SKM-1 (cell line): Measurements from ENCODE around the gene CFAP100.

Experiments used
- DNase-seq: peaks from one replicate; lab custom pipeline; 2025; ENCODE audit not compliant: unreplicated experiment; lab: John Stamatoyannopoulos, UW

The CFAP100 gene

DNA sequence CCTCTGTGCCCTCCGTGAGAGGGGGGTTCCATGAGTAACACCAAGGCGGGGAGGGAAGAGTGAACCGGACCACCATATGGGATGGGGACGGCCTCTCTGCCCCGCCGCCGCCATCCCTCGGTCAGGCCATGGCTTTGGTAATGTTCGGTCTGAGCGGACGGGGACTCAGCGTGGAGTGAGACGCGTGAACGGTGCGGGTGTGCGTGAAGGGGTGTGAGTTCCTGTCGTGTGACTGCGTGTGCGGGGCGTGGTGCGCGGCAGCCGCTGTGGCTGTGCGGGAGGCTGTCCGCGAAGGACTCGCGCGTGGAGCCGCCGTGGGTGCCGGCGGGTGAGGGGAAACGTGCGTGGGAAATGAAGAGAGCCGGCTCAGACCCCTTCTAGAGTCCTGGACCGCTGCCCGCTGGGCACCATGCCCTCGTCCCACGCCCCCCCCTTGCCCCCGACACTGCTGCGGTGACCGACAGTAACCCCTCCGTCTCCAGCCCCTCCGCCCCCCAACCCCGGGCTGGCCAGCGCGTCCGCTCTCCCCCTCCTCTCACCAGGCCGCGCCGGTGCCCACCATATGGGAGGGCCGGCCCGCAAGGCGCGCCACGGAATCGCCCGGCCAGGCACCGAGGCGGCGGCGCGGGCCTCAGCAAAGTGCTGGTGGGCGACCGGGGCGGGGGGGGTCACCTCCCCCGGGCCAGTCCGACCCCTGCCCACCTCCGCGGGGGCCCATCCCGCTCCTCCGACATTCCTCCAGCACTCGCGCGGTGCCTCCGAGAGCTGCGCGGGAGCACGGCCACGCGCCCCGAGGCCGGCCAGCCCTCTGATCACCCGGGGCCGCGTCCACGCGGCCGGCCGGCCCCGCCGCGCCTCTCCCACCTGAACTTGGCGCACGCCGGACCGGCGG is 38.1 kb upstream of the CFAP100 start:
- no peak for DNase-seq

GRCh38 chr3:126357295-126358037 is 37.2 kb upstream of the CFAP100 start, which contains the start of gene KLF15:
TSS of gene KLF15 (minus strand) at chr3:126357408. CDS start at chr3:126352922, 4,486 bp downstream.
- DNase-seq = peak; percentile 56

GRCh38 chr3:126358038-126358815 is 36.5 kb upstream of the CFAP100 start:
- DNase-seq = no peak

DNA sequence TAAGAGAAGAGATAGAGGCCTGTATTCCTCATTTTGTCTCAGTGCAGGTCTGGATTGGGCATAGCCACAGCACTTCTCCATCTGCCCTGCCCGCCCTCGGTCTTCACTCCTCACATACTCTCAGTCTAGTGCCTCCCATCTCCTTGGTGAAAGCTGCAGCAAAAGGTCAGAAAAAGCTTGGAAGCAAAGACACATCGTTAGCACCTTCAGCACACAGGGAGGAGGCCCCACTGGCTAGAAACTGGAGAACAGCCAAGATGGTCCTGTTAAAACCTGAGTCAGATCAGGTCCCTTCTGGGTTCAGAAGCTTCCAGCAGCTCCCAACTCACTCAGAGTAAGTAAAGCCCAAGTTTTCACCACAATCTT is 35.9 kb upstream of the CFAP100 start:
- no peak for DNase-seq

DNA sequence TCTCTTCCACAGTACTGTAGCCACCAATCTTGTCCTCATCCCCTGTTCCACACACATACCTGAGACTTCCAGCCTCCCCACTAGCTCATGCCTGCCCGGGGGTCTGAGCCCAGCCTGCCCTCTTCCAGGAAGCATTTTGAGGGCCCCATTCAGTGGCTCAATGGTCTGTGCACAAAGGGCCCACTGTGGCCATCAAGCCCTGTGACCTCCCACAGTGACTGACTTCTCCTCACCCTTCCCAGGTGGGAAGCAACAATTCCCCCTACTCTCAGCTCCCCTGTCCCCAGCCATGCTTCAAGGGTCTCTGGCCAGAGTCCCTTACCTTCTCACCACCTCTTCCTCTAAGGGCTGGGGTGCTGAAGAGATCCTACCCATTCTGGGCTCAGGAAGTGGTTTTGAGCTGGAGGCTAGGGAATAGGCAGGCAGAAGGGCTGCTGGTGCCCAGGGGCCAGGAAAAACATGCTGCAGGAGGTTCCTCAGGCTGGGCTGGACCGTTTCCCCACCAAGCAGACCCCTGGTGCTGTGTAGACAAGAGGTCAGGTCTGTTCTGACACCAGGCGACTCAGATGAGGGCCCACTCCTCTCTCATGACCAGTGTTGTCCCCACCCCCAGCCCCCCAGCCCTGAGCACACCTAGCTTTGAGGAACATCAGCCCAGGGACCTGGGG is 34.5 kb upstream of the CFAP100 start:
- DNase-seq = no peak

- DNase-seq = no peak
Measured at GRCh38 chr3:126360714-126361060, 34.0 kb upstream of the CFAP100 start.

DNA sequence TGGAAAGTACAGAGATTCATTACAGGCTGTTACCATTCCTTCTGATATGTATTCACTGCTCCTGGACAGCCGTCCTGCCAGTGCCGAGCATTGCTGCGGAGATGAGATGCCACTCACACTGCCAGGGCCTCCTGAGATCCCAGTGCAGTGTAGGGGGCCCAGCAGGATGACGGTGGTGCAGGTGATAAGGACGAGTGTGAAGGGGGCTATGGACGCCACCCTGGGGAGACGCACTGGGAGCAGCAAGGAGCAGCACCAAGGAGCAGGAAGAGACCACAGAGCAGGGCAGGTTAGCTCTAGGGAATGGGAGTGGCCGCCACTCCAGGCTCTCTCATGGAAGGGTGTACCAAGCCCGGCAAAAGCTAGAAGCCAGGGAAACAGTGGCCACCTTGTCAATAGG is 33.5 kb upstream of the CFAP100 start:
- DNase-seq = no peak

GRCh38 chr3:126364130-126364695 is 30.5 kb upstream of the CFAP100 start:
- DNase-seq = no peak

DNA sequence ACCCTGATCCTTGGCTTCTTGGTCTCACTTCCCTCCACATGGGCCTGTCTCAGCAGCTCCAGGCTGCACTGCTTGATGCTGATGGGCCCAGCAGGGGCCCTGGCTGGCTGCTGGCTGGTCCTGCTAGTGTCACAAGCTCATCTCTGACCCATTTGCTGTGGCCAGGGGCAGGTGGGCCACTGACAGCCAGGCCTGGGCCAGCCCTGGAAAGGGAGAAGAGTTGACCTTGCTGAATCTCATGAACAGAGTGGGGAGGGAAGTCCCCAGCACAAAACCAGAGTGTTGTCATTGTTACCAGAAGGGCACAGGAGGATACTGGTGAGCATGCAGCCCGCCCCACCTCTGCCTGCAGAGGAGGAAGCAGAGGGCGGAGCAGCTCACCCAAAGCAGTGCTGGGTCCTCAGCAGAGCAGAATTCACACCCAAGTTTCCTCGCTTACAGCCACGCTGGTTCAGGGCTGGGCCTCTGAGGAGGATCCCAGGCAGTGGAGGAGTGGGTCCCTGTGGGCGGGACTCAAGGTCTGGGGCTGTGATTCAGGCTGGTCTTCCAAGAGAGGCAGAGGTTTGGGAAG is 29.9 kb upstream of the CFAP100 start:
- DNase-seq = no peak

- DNase-seq = no peak
Measured at GRCh38 chr3:126365351-126366277, 29.1 kb upstream of the CFAP100 start.

- no peak for DNase-seq
Measured at GRCh38 chr3:126367316-126367805, 27.3 kb upstream of the CFAP100 start.

GRCh38 chr3:126369490-126369889 is 25.2 kb upstream of the CFAP100 start:
- no peak for DNase-seq

DNA sequence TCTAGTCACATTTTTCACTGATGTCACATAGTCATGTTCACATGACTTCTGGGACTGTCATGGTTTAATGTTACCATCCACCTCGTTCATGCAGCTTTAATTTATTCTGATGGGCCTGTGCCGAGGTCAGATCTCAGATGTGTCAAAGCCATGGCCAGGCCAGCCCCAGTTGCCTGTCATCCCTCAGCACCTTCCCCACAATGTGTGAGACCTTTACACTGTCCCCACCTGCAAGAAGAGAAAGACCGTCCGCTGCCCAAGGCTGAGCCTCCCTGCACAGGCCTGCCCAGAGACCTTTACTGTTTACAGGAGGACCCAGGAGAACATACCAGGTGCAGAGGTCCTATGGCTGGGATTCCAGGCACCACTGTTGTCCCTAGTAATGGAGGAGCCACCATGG is 24.7 kb upstream of the CFAP100 start:
- DNase-seq = no peak

GRCh38 chr3:126370606-126371005 is 24.1 kb upstream of the CFAP100 start:
- DNase-seq = no peak

- no peak for DNase-seq
Measured at GRCh38 chr3:126371096-126371705, 23.5 kb upstream of the CFAP100 start.

DNA sequence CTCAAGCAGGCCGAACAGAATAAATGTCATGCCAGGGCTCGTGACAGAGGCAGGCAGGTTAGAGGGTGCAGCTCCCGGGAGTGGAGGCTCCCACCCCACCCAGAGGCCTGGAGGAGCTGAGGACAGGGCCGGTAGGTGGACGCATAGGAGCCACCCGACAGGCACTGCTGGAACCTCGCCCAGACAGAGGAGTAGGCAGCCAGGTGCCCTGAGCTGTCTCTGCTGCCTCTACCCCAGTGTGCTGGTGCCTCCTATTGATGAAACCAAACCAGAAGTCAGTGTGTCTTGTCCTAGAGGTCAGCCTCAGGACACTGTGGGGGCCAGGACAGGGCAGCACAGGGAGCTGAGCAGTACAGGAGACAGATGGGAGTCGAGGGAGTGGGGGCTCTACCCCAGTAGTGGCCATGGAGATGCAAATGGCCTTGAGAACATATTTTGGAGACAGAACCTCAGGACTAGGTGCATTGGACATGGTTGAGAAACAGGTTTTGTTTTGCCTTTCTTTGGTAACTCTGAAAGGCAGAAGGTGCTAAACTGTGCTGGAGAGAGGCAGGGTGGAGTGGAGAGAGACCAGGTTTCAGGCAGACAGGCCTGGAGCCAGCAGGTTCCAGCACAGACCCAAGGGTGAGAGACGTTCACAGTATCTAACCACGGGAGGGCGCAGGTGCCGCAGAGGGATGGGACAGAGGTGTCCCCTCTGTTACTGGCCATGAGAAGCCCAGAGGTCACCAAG is 22.1 kb upstream of the CFAP100 start:
- no peak for DNase-seq

GRCh38 chr3:126373146-126373613 is 21.5 kb upstream of the CFAP100 start:
- DNase-seq = no peak
